ENCODE results near the gene UNC79.
"Not testable (repeated sequence)": the region's sequence is repeated elsewhere in the genome, so short reads cannot be mapped to it uniquely, and the experiment has no call there.

- not testable (repeated sequence) for TF ChIP-seq RARB (CRISPR knock-in tag; IDR thresholded peaks at IDR 0.05); SNAI2 (CRISPR knock-in tag; IDR thresholded peaks at IDR 0.05); PATZ1 (CRISPR knock-in tag; IDR thresholded peaks at IDR 0.05; ENCODE audit: borderline replicate concordance); TCF4 (CRISPR knock-in tag; IDR thresholded peaks at IDR 0.05; ENCODE audit: borderline replicate concordance); ZFP30 (CRISPR knock-in tag; IDR thresholded peaks at IDR 0.05); ESRRG (CRISPR knock-in tag; IDR thresholded peaks at IDR 0.05); ZNF8 (CRISPR knock-in tag; IDR thresholded peaks at IDR 0.05); ISL1 (CRISPR knock-in tag; IDR thresholded peaks at IDR 0.05); ARNTL (CRISPR knock-in tag; IDR thresholded peaks at IDR 0.05; ENCODE audit: borderline replicate concordance, low read depth); BACH2 (CRISPR knock-in tag; IDR thresholded peaks at IDR 0.05; ENCODE audit: borderline replicate concordance); ZC3H10 (CRISPR knock-in tag; IDR thresholded peaks at IDR 0.05); ZFP3 (CRISPR knock-in tag; IDR thresholded peaks at IDR 0.05); CSDC2 (CRISPR knock-in tag; IDR thresholded peaks at IDR 0.05)
Measured at GRCh38 chr14:93525216-93525615, 94.5 kb downstream of the UNC79 start.
